Keratinocyte (primary cell): ENCODE data around the gene ABCG1.

Experiments used
- EZH2 ChIP-seq: IDR thresholded peaks from one replicate; pipeline ENCODE4 v1.6.1; 2012; ENCODE audit warnings: inconsistent platforms, mild to moderate bottlenecking, low read length, moderate library complexity
- TF ChIP-seq, protein P1 (sequence below), 3 experiments: IDR thresholded peaks in 1 of 3; conservative IDR thresholded peaks in 1 of 3; optimal IDR thresholded peaks in 1 of 3; 2 replicates in 2 of 3; 3 replicates in 1 of 3; pipeline versions ENCODE3 to v1.5.1; 2011; ENCODE audit warnings: low read length in 3 of 3, mild to moderate bottlenecking in 3 of 3, moderate library complexity in 2 of 3, control low read depth in 1 of 3, inconsistent platforms in 1 of 3; ENCODE audit not compliant: insufficient read depth in 2 of 3; ENCODE audit errors: extremely low read depth in 1 of 3

DNA sequence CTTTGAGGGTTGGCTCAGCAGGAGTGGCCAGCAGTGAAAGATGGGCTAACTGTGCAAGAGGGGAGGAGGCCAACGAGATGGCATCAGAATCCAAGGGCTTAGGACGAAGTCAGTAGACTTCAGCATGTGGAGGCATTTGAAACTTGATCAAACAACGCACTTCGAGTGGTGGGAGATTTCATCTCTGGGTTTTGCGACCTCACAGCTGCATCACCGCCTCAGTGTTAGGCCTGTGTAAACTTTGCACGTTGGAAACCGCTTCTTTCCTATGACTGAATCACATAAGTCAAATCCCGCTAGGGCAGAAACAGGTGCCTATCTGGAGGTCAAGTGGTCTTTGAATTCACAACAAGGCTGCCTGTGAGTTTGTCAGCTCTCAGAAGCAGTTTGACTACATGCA is 78.4 kb downstream of the ABCG1 start:
- TF ChIP-seq, protein P1, sequence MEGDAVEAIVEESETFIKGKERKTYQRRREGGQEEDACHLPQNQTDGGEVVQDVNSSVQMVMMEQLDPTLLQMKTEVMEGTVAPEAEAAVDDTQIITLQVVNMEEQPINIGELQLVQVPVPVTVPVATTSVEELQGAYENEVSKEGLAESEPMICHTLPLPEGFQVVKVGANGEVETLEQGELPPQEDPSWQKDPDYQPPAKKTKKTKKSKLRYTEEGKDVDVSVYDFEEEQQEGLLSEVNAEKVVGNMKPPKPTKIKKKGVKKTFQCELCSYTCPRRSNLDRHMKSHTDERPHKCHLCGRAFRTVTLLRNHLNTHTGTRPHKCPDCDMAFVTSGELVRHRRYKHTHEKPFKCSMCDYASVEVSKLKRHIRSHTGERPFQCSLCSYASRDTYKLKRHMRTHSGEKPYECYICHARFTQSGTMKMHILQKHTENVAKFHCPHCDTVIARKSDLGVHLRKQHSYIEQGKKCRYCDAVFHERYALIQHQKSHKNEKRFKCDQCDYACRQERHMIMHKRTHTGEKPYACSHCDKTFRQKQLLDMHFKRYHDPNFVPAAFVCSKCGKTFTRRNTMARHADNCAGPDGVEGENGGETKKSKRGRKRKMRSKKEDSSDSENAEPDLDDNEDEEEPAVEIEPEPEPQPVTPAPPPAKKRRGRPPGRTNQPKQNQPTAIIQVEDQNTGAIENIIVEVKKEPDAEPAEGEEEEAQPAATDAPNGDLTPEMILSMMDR (optimal IDR thresholded peaks at IDR 0.05 in 1 of 3, IDR thresholded peaks at IDR 0.05 in 1 of 3, conservative IDR thresholded peaks at IDR 0.05 in 1 of 3; ENCODE audit: extremely low read depth in 1 of 3, insufficient read depth in 2 of 3, low read length in 3 of 3), result no peak
- no peak for TF ChIP-seq EZH2
